IMR-90 (cell line): Measurements from ENCODE around the gene NCAPG2. TPM values are rescaled to one million over a fixed set of nuclear protein-coding genes. Genes with fewer than 3 reads are reported as not detected.

ENCODE experiments used
- ATAC-seq: fragments of 200-7000 bp; cut with Tn5 transposase; 2 replicates; pipeline ENCODE4 v1.9.1; 2020; ENCODE audit warnings: low read depth, mild to moderate bottlenecking, moderate library complexity
- BruUV-seq: library from RNA; stranded (reverse); fragments of 400-500 nt; replicated peaks from 2 replicates; lab custom pipeline; 2021; lab: Mats Ljungman, UMichigan
- CTCF ChIA-PET: fragments of 300-600 bp; formaldehyde crosslinking; extraction: SDS; loops from one replicate; lab custom pipeline; 2021; ENCODE audit warnings: antibody characterized with exemption; lab: Yijun Ruan, JAX
- POLR2A ChIA-PET: fragments of 300-600 bp; sonication (Branson Sonifier 250); formaldehyde crosslinking; loops from one replicate; lab custom pipeline; 2022; ENCODE audit warnings: antibody characterized with exemption; ENCODE audit not compliant: unreplicated experiment; lab: Charles Lee
- DNase-seq: peaks from one replicate; pipeline ENCODE4 v3.0.0; 2013
- H2AFZ ChIP-seq: replicated peaks from 2 replicates; pipeline ENCODE3; 2013; ENCODE audit warnings: low read length, mild to moderate bottlenecking; ENCODE audit not compliant: poor library complexity
- H2AK5ac ChIP-seq: 2 replicates; pipeline ENCODE4 v1.6.1; 2013; ENCODE audit warnings: low read depth, low read length, inconsistent platforms
- H2AK9ac ChIP-seq: replicated peaks from 2 replicates; pipeline ENCODE3; 2013; ENCODE audit warnings: mild to moderate bottlenecking, low read depth, low read length, moderate library complexity; ENCODE audit not compliant: poor library complexity
- H2BK120ac ChIP-seq: 2 replicates; pipeline ENCODE4 v1.6.1; 2013; ENCODE audit warnings: low read depth, low read length, inconsistent platforms
- H2BK15ac ChIP-seq: 3 replicates; pipeline ENCODE4 v1.6.1; 2013; ENCODE audit warnings: low read depth, low read length, inconsistent platforms
- H2BK20ac ChIP-seq: 2 replicates; pipeline ENCODE4 v1.6.1; 2013; ENCODE audit warnings: low read depth, mild to moderate bottlenecking, inconsistent platforms, low read length, moderate library complexity
- H2BK5ac ChIP-seq: 2 replicates; pipeline ENCODE4 v1.6.1; 2013; ENCODE audit warnings: mild to moderate bottlenecking, low read depth, low read length, inconsistent platforms; ENCODE audit not compliant: poor library complexity, severe bottlenecking
- H3K14ac ChIP-seq: replicated peaks from 2 replicates; pipeline ENCODE4 v1.6.1; 2013; ENCODE audit warnings: low read depth, low read length, inconsistent platforms
- H3K18ac ChIP-seq: 2 replicates; pipeline ENCODE4 v1.6.1; 2013; ENCODE audit warnings: low read depth, low read length, control low read depth
- H3K23ac ChIP-seq: 2 replicates; pipeline ENCODE4 v1.6.1; 2013; ENCODE audit warnings: low read depth, low read length, inconsistent platforms
- H3K27ac ChIP-seq: 2 replicates; pipeline ENCODE4 v1.5.1; 2013; ENCODE audit warnings: mild to moderate bottlenecking, control low read depth, low read length; ENCODE audit not compliant: insufficient read depth
- H3K27me3 ChIP-seq: 2 replicates; pipeline ENCODE4 v1.6.1; 2013; ENCODE audit warnings: low read length; ENCODE audit not compliant: control insufficient read depth, insufficient read depth
- H3K36me3 ChIP-seq: 2 replicates; pipeline ENCODE4 v1.6.1; 2013; ENCODE audit warnings: low read length, mixed read lengths; ENCODE audit not compliant: control insufficient read depth, insufficient read depth
- H3K4ac ChIP-seq: 2 replicates; pipeline ENCODE4 v1.6.1; 2013; ENCODE audit warnings: low read depth, low read length, inconsistent platforms
- H3K4me1 ChIP-seq: 2 replicates; pipeline ENCODE4 v1.6.1; 2013; ENCODE audit warnings: low read length, mixed read lengths; ENCODE audit not compliant: control insufficient read depth, insufficient read depth
- H3K4me2 ChIP-seq: 2 replicates; pipeline ENCODE4 v1.6.1; 2013; ENCODE audit warnings: low read depth, mild to moderate bottlenecking, control low read depth, low read length, moderate library complexity
- H3K4me3 ChIP-seq: 2 replicates; pipeline ENCODE4 v1.5.1; 2013; ENCODE audit warnings: low read depth, mild to moderate bottlenecking, control low read depth, low read length, moderate library complexity; ENCODE audit not compliant: insufficient read depth
- H3K56ac ChIP-seq: 2 replicates; pipeline ENCODE4 v1.6.1; 2013; ENCODE audit warnings: low read length, inconsistent platforms; ENCODE audit not compliant: insufficient read depth; ENCODE audit errors: extremely low read depth
- H3K79me1 ChIP-seq, 2 experiments: 2 replicates each; pipeline ENCODE4 v1.6.1; 2013; ENCODE audit warnings: low read length in 2 of 2, inconsistent platforms in 1 of 2, low read depth in 1 of 2
- H3K9ac ChIP-seq: 2 replicates; pipeline ENCODE4 v1.6.1; 2013; ENCODE audit warnings: low read depth, low read length, control low read depth
- H3K9me1 ChIP-seq: 2 replicates; pipeline ENCODE4 v1.6.1; 2013; ENCODE audit warnings: low read length, inconsistent platforms; ENCODE audit not compliant: insufficient read depth
- H3K9me3 ChIP-seq: 2 replicates; pipeline ENCODE4 v1.6.1; 2013; ENCODE audit warnings: low read length; ENCODE audit not compliant: control insufficient read depth, insufficient read depth
- H4K20me1 ChIP-seq: 2 replicates; pipeline ENCODE4 v1.6.1; 2013; ENCODE audit warnings: low read length, inconsistent platforms; ENCODE audit not compliant: insufficient read depth
- H4K5ac ChIP-seq: 2 replicates; pipeline ENCODE4 v1.6.1; 2013; ENCODE audit warnings: mild to moderate bottlenecking, low read depth, low read length, control low read depth
- H4K8ac ChIP-seq, 2 experiments: 2 replicates each; pipeline ENCODE4 v1.6.1; 2013; ENCODE audit warnings: low read depth in 2 of 2, low read length in 2 of 2, control low read depth in 1 of 2, inconsistent platforms in 1 of 2
- H4K91ac ChIP-seq: 2 replicates; pipeline ENCODE4 v1.6.1; 2013; ENCODE audit warnings: low read depth, low read length, inconsistent platforms; ENCODE audit not compliant: insufficient read depth
- BHLHE40 ChIP-seq: fragments of 150-350 bp; IDR thresholded peaks from 2 replicates; pipeline ENCODE4 v1.6.1; 2016; ENCODE audit warnings: mild to moderate bottlenecking, low read depth, low read length
- CEBPB ChIP-seq: IDR thresholded peaks from 2 replicates; pipeline ENCODE4 v1.6.1; 2012; ENCODE audit warnings: low read depth, low read length, improper control_type of control experiment
- CHD1 ChIP-seq: IDR thresholded peaks from 2 replicates; pipeline ENCODE4 v1.6.1; 2012; ENCODE audit warnings: low read depth, low read length, improper control_type of control experiment
- FOS ChIP-seq: fragments of 150-350 bp; IDR thresholded peaks from 2 replicates; pipeline ENCODE4 v1.6.1; 2016; ENCODE audit warnings: low read depth, low read length
- MAFK ChIP-seq: IDR thresholded peaks from 2 replicates; pipeline ENCODE4 v1.6.1; 2012; ENCODE audit warnings: low read depth, low read length, improper control_type of control experiment
- MAZ ChIP-seq: IDR thresholded peaks from 2 replicates; pipeline ENCODE4 v1.6.1; 2012; ENCODE audit warnings: low read depth, mild to moderate bottlenecking, low read length, improper control_type of control experiment, moderate library complexity, borderline replicate concordance
- MXI1 ChIP-seq: IDR thresholded peaks from 2 replicates; pipeline ENCODE4 v1.6.1; 2012; ENCODE audit warnings: low read depth, mild to moderate bottlenecking, low read length, moderate library complexity, borderline replicate concordance
- NFE2L2 ChIP-seq: fragments of 150-350 bp; IDR thresholded peaks from 2 replicates; pipeline ENCODE4 v1.6.1; 2016; ENCODE audit warnings: low read depth, mild to moderate bottlenecking, low read length
- POLR2A ChIP-seq: IDR thresholded peaks from 2 replicates; pipeline ENCODE4 v1.6.1; 2012; ENCODE audit warnings: mild to moderate bottlenecking, low read depth, low read length
- RAD21 ChIP-seq: IDR thresholded peaks from 2 replicates; pipeline ENCODE4 v1.6.1; 2012; ENCODE audit warnings: low read length, improper control_type of control experiment
- RCOR1 ChIP-seq: IDR thresholded peaks from 2 replicates; pipeline ENCODE4 v1.6.1; 2012; ENCODE audit warnings: mild to moderate bottlenecking, low read length, improper control_type of control experiment; ENCODE audit not compliant: insufficient replicate concordance
- RFX5 ChIP-seq: IDR thresholded peaks from 2 replicates; pipeline ENCODE4 v1.8.0; 2012; ENCODE audit warnings: low read depth, mild to moderate bottlenecking, low read length, moderate library complexity
- SMC3 ChIP-seq: fragments of 150-350 bp; IDR thresholded peaks from 2 replicates; pipeline ENCODE4 v1.6.1; 2016; ENCODE audit warnings: low read depth, mild to moderate bottlenecking, antibody characterized with exemption, low read length, moderate library complexity
- WGBS, 2 experiments: methylation state at CpG; one replicate each; pipeline versions ENCODE4 v1.1.5 to v1.1.7; 2013; ENCODE audit warnings: missing lambda C conversion rate in 2 of 2; ENCODE audit not compliant: insufficient read length in 1 of 2; ENCODE audit errors: extremely low coverage in 2 of 2; 5-methylcytosine and 5-hydroxymethylcytosine counted together
- dilution Hi-C: fragments of 300-500 bp; cut with HindIII; formaldehyde crosslinking; loops from one replicate; pipeline ENCODE4 v1.14.3; 2018; ENCODE audit warnings: low sequenced_read_pairs; ENCODE audit not compliant: unreplicated experiment
- in situ Hi-C: fragments of 300-500 bp; cut with MboI; formaldehyde crosslinking; loops from 3 replicates; pipeline ENCODE4 v1.14.3; 2019; ENCODE audit warnings: low sequenced_read_pairs, inconsistent platforms, mixed read lengths
- intact Hi-C: fragments of 100-400 bp; cut with micrococcal nuclease; formaldehyde crosslinking; loops from 2 replicates; pipeline ENCODE4 v1.10.0; 2022
- polyA plus RNA-seq, 3 experiments: library from polyadenylated mRNA; depleted of rRNA; stranded (reverse); fragments of >200 nt; gene quantifications; 2 replicates each; pipeline ENCODE4 v1.2.3, GENCODE V29; 2012; ENCODE audit warnings: low replicate concordance in 1 of 3
- total RNA-seq: library from RNA; depleted of rRNA; stranded (reverse); fragments of >200 nt; gene quantifications from 2 replicates; pipeline ENCODE4 v1.2.3, GENCODE V29; 2012
- TF ChIP-seq, protein P1 (sequence below): fragments of 150-350 bp; IDR thresholded peaks from 2 replicates; pipeline ENCODE4 v1.6.1; 2016; ENCODE audit warnings: low read depth, mild to moderate bottlenecking, low read length, moderate library complexity, borderline replicate concordance
- TF ChIP-seq, protein P2 (sequence below): fragments of 150-350 bp; IDR thresholded peaks from 2 replicates; pipeline ENCODE4 v1.6.1; 2017; ENCODE audit warnings: mild to moderate bottlenecking, antibody characterized with exemption, low read length, low read depth
- TF ChIP-seq, protein P3 (sequence below): conservative IDR thresholded peaks from 2 replicates; pipeline ENCODE4 v1.5.1; 2012; ENCODE audit warnings: mild to moderate bottlenecking, low read depth, low read length, improper control_type of control experiment

NCAPG2 gene
- total and polyA plus RNA-seq, 2 of the 4 experiments (the other 2 are of a cell fraction): 25.6 to 25.8 TPM

DNA sequence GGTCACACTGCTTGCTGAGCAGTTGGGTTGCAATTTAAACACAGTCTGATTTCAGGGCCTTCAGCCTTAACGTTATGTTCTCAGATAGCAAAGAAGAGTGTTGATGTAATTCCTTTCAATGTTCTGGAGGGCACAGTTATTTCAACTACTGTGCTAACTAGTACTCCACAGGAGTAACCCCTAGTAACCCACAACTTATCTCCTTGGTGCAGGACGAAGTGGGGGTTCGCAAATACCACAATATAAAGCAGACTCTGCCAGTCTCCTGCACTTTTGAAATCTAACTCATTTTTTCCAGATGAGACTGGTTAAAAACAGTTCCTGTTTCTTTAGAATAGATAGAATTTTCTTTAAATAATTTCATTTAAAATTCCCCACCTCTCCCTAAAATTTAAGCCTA, 47.1 kb upstream of the NCAPG2 start:
- in situ Hi-C loops: no loop called here
- no peaks in the 10 kb centered on the region; the same call in 1 of the 2 replicates for H4K20me1 ChIP-seq
- no peak for ATAC-seq

More for the DNA sequence above, 47.1 kb upstream of the NCAPG2 start:
- peaks cover 35% of the 10 kb centered on the region for H3K36me3 ChIP-seq
- H3K4me3 ChIP-seq: no peak overlapping the region
- no peak overlapping the region for H3K56ac ChIP-seq
- no peak overlapping the region for H2BK5ac ChIP-seq
- peaks cover 3% of the 10 kb centered on the region in 2 experiments; a peak in 1 of 4 replicates for H3K79me1 ChIP-seq
- WGBS, 2 experiments: no CpG with 5 or more reads among the region's 3 CpGs
- H3K14ac ChIP-seq: no peak overlapping the region
- no peaks in the 10 kb centered on the region for H3K9me3 ChIP-seq
- no peak for DNase-seq
- no peaks in the 10 kb centered on the region for H3K4me1 ChIP-seq
- no peak overlapping the region for H4K8ac ChIP-seq
- ChIA-PET CTCF (no interaction called here), POLR2A (no interaction called here)
- no peaks in the 10 kb centered on the region for H3K9me1 ChIP-seq
- H3K9ac ChIP-seq: no peak overlapping the region
- no peak overlapping the region for H2BK120ac ChIP-seq
- H3K18ac ChIP-seq: no peak overlapping the region
- no peak overlapping the region for H3K4ac ChIP-seq
- no peak overlapping the region for H3K4me2 ChIP-seq
- no TSS peak for BruUV-seq
- no peak overlapping the region for H4K91ac ChIP-seq
- H4K5ac ChIP-seq: no peak overlapping the region
- dilution Hi-C loops: no loop called here
- intact Hi-C loops: no loop called here
- TF ChIP-seq, protein P1, sequence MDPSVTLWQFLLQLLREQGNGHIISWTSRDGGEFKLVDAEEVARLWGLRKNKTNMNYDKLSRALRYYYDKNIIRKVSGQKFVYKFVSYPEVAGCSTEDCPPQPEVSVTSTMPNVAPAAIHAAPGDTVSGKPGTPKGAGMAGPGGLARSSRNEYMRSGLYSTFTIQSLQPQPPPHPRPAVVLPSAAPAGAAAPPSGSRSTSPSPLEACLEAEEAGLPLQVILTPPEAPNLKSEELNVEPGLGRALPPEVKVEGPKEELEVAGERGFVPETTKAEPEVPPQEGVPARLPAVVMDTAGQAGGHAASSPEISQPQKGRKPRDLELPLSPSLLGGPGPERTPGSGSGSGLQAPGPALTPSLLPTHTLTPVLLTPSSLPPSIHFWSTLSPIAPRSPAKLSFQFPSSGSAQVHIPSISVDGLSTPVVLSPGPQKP: no peak
- TF ChIP-seq MAZ (no peak), POLR2A (no peak), CHD1 (no peak), FOS (no peak), RAD21 (no peak), BHLHE40 (no peak), SMC3 (no peak), NFE2L2 (no peak), RFX5 (no peak), MXI1 (no peak), MAFK (no peak), RCOR1 (no peak), CEBPB (no peak)
- TF ChIP-seq, protein P2, sequence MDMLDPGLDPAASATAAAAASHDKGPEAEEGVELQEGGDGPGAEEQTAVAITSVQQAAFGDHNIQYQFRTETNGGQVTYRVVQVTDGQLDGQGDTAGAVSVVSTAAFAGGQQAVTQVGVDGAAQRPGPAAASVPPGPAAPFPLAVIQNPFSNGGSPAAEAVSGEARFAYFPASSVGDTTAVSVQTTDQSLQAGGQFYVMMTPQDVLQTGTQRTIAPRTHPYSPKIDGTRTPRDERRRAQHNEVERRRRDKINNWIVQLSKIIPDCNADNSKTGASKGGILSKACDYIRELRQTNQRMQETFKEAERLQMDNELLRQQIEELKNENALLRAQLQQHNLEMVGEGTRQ: no peak
- TF ChIP-seq, protein P3, sequence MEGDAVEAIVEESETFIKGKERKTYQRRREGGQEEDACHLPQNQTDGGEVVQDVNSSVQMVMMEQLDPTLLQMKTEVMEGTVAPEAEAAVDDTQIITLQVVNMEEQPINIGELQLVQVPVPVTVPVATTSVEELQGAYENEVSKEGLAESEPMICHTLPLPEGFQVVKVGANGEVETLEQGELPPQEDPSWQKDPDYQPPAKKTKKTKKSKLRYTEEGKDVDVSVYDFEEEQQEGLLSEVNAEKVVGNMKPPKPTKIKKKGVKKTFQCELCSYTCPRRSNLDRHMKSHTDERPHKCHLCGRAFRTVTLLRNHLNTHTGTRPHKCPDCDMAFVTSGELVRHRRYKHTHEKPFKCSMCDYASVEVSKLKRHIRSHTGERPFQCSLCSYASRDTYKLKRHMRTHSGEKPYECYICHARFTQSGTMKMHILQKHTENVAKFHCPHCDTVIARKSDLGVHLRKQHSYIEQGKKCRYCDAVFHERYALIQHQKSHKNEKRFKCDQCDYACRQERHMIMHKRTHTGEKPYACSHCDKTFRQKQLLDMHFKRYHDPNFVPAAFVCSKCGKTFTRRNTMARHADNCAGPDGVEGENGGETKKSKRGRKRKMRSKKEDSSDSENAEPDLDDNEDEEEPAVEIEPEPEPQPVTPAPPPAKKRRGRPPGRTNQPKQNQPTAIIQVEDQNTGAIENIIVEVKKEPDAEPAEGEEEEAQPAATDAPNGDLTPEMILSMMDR: no peak
- no peak overlapping the region for H2BK20ac ChIP-seq
- H2AK5ac ChIP-seq: no peak overlapping the region
- no peak overlapping the region for H2AFZ ChIP-seq
- no peak overlapping the region for H3K23ac ChIP-seq
- no peak overlapping the region for H2AK9ac ChIP-seq
- H2BK15ac ChIP-seq: no peak overlapping the region
- no peaks in the 10 kb centered on the region for H3K27me3 ChIP-seq
- H3K27ac ChIP-seq: no peak overlapping the region
